ENCODE measurements around the gene GBF1.

The GBF1 gene

DNA sequence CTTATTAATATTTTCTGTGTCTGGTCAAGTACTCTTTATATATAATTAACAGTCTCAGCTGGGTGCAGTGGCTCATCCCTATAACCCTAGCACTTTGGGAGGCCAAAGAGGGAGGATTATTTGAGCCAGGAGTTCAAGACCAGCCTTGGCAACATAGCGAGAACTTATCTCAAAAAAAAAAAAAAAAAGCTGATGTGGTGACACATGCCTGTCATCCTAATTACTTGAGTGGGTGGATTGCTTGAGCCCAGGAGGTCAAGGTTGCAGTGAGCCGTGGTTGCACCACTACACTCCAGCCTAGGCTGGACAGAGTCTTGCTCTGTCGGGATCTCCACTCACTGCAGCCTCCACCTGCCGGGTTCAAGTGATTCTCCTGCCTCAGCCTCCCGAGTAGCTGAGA is 26.0 kb upstream of the GBF1 start:
- TF ChIP-seq EZH2 (IDR thresholded peaks at IDR 0.05; ENCODE audit: borderline replicate concordance, low read depth, low read length, severe bottlenecking), result no peak
- TF ChIP-seq, protein P1, sequence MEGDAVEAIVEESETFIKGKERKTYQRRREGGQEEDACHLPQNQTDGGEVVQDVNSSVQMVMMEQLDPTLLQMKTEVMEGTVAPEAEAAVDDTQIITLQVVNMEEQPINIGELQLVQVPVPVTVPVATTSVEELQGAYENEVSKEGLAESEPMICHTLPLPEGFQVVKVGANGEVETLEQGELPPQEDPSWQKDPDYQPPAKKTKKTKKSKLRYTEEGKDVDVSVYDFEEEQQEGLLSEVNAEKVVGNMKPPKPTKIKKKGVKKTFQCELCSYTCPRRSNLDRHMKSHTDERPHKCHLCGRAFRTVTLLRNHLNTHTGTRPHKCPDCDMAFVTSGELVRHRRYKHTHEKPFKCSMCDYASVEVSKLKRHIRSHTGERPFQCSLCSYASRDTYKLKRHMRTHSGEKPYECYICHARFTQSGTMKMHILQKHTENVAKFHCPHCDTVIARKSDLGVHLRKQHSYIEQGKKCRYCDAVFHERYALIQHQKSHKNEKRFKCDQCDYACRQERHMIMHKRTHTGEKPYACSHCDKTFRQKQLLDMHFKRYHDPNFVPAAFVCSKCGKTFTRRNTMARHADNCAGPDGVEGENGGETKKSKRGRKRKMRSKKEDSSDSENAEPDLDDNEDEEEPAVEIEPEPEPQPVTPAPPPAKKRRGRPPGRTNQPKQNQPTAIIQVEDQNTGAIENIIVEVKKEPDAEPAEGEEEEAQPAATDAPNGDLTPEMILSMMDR (IDR thresholded peaks at IDR 0.05; ENCODE audit: borderline replicate concordance, extremely low read depth, low read length, poor library complexity, severe bottlenecking), result no peak
- no peak overlapping the region for H3K4me2 ChIP-seq (ENCODE audit: insufficient read depth, low read length)

DNA sequence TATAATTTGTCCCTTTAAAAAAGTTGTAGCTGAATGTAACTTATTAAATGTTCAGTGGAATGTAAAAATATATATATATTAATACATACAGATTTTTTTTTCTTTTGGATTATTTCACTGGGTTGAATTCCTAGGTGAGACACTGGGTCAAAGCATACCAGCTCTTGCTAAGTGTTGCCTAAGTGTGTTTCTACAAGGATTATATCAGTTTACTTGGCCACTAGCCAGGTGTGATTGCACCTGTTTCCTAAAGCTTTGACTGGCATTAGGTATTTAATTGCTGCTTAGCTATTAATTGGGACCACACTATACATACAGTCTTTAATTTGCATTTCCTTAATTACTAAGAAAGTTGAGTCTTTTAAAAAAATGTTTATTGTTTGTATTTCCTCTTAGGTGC is 24.7 kb upstream of the GBF1 start:
- Histone ChIP-seq H3K9me3 (ENCODE audit: insufficient read depth, low read length, severe bottlenecking) (no peaks in the 10 kb centered on the region), H3K27ac (ENCODE audit: low read length) (no peak overlapping the region), H3K4me3 (ENCODE audit: low read depth in 1 of 2, low read length in 2 of 2) (no peak overlapping the region), H3K36me3 (ENCODE audit: insufficient read depth, low read length) (no peaks in the 10 kb centered on the region), H3K9ac (ENCODE audit: low read depth, low read length) (no peak overlapping the region), H3K79me2 (ENCODE audit: insufficient read depth, low read length) (no peaks in the 10 kb centered on the region), H3K27me3 (ENCODE audit: insufficient read depth, low read length, poor library complexity) (peaks cover 8% of the 10 kb centered on the region), H4K20me1 (ENCODE audit: insufficient read depth, low read length) (no peaks in the 10 kb centered on the region), H3K4me1 (ENCODE audit: insufficient read depth, low read length) (no peaks in the 10 kb centered on the region), H2AFZ (ENCODE audit: low read depth, low read length) (no peak overlapping the region), H3K4me2 (ENCODE audit: insufficient read depth, low read length) (no peak overlapping the region)
- ATAC-seq (ENCODE audit: insufficient read depth, low read depth) (no peak), DNase-seq (no peak)
- TF ChIP-seq, protein P1 (IDR thresholded peaks at IDR 0.05; ENCODE audit: borderline replicate concordance, extremely low read depth, low read length, poor library complexity, severe bottlenecking), result no peak
- TF ChIP-seq EZH2 (IDR thresholded peaks at IDR 0.05; ENCODE audit: borderline replicate concordance, low read depth, low read length, severe bottlenecking), result no peak

More for the DNA sequence above, 26.0 kb upstream of the GBF1 start:
- no peaks in the 10 kb centered on the region for H4K20me1 ChIP-seq (ENCODE audit: insufficient read depth, low read length)
- ATAC-seq (ENCODE audit: insufficient read depth, low read depth) (no peak), DNase-seq (no peak)
- H3K9me3 ChIP-seq (ENCODE audit: insufficient read depth, low read length, severe bottlenecking), result no peaks in the 10 kb centered on the region
- no peaks in the 10 kb centered on the region for H3K4me1 ChIP-seq (ENCODE audit: insufficient read depth, low read length)
- H2AFZ ChIP-seq (ENCODE audit: low read depth, low read length), result no peak overlapping the region
- H3K4me3 ChIP-seq (ENCODE audit: low read depth in 1 of 2, low read length in 2 of 2), result no peak overlapping the region
- H3K79me2 ChIP-seq (ENCODE audit: insufficient read depth, low read length), result no peaks in the 10 kb centered on the region
- peaks cover 5% of the 10 kb centered on the region for H3K27me3 ChIP-seq (ENCODE audit: insufficient read depth, low read length, poor library complexity)
- H3K9ac ChIP-seq (ENCODE audit: low read depth, low read length), result no peak overlapping the region
- no peaks in the 10 kb centered on the region for H3K36me3 ChIP-seq (ENCODE audit: insufficient read depth, low read length)
- no peak overlapping the region for H3K27ac ChIP-seq (ENCODE audit: low read length)

DNA sequence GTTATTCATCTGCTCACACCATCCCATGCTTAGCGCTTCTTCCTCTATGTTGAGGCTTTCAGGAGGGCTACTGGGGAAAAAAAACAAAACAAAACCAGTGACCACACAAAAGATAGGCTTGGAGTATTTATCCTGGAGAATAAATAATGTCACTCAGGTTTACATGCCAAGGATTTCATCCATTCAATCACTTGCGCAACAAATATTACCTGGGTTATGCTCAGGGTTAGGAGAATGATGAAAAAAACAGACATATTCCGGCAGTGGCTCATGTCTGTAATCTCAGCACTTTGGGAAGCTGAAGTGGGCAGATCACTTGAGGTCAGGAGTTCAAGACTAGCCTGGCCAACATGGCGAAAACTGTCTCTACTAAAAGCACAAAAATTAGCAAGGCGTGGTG is 22.5 kb upstream of the GBF1 start:
- no peaks in the 10 kb centered on the region for H3K36me3 ChIP-seq (ENCODE audit: insufficient read depth, low read length)
- TF ChIP-seq, protein P1 (IDR thresholded peaks at IDR 0.05; ENCODE audit: borderline replicate concordance, extremely low read depth, low read length, poor library complexity, severe bottlenecking), result no peak
- TF ChIP-seq EZH2 (IDR thresholded peaks at IDR 0.05; ENCODE audit: borderline replicate concordance, low read depth, low read length, severe bottlenecking), result no peak
- no peaks in the 10 kb centered on the region for H3K9me3 ChIP-seq (ENCODE audit: insufficient read depth, low read length, severe bottlenecking)
- ATAC-seq (ENCODE audit: insufficient read depth, low read depth) (no peak), DNase-seq (no peak)
- H3K27me3 ChIP-seq (ENCODE audit: insufficient read depth, low read length, poor library complexity), result peaks cover 25% of the 10 kb centered on the region
- no peak overlapping the region for H3K4me3 ChIP-seq (ENCODE audit: low read depth in 1 of 2, low read length in 2 of 2)
- H3K9ac ChIP-seq (ENCODE audit: low read depth, low read length), result no peak overlapping the region
- no peaks in the 10 kb centered on the region for H3K79me2 ChIP-seq (ENCODE audit: insufficient read depth, low read length)
- no peaks in the 10 kb centered on the region for H3K4me1 ChIP-seq (ENCODE audit: insufficient read depth, low read length)
- no peak overlapping the region for H3K27ac ChIP-seq (ENCODE audit: low read length)
- no peak overlapping the region for H2AFZ ChIP-seq (ENCODE audit: low read depth, low read length)
- H3K4me2 ChIP-seq (ENCODE audit: insufficient read depth, low read length), result no peak overlapping the region
- H4K20me1 ChIP-seq (ENCODE audit: insufficient read depth, low read length), result no peaks in the 10 kb centered on the region
